Osteoblast (primary cell): ENCODE measurements around the gene GABRG3. TPM values are rescaled to one million over a fixed set of nuclear protein-coding genes. Genes with fewer than 3 reads are reported as not detected.

ENCODE experiments used
- DNase-seq: peaks from one replicate; pipeline ENCODE4 v3.0.0; 2011; ENCODE audit warnings: low spot score, mixed read lengths; ENCODE audit not compliant: insufficient read length; ENCODE audit errors: missing footprints
- H2AFZ ChIP-seq: 2 replicates; pipeline ENCODE4 v1.6.0; 2011; ENCODE audit warnings: mild to moderate bottlenecking, low read length
- H3K27ac ChIP-seq: 2 replicates; pipeline ENCODE4 v1.5.1; 2011; ENCODE audit warnings: mild to moderate bottlenecking, low read depth, low read length, moderate library complexity
- H3K27me3 ChIP-seq: 2 replicates; pipeline ENCODE4 v1.6.0; 2012; ENCODE audit warnings: mild to moderate bottlenecking, control low read depth, inconsistent platforms, low read length, moderate library complexity; ENCODE audit not compliant: insufficient read depth
- H3K36me3 ChIP-seq: 2 replicates; pipeline ENCODE4 v1.5.1; 2011; ENCODE audit warnings: mild to moderate bottlenecking, low read length, control low read depth, moderate library complexity; ENCODE audit not compliant: insufficient read depth
- H3K4me1 ChIP-seq: 2 replicates; pipeline ENCODE4 v1.5.1; 2011; ENCODE audit warnings: mild to moderate bottlenecking, low read length, control low read depth, moderate library complexity; ENCODE audit not compliant: insufficient read depth
- H3K4me2 ChIP-seq: 2 replicates; pipeline ENCODE4 v1.6.0; 2011; ENCODE audit warnings: mild to moderate bottlenecking, low read length; ENCODE audit not compliant: insufficient read depth
- H3K4me3 ChIP-seq: fragments of 200-600 bp; sonication (generic); 3 replicates; pipeline ENCODE4 v1.5.1; 2012; ENCODE audit warnings: mild to moderate bottlenecking, low read length, inconsistent platforms; ENCODE audit not compliant: insufficient read depth
- H3K79me2 ChIP-seq: 2 replicates; pipeline ENCODE4 v1.6.0; 2012; ENCODE audit warnings: mild to moderate bottlenecking, low read length, control low read depth, inconsistent platforms; ENCODE audit not compliant: insufficient read depth
- H3K9me3 ChIP-seq: 2 replicates; pipeline ENCODE4 v1.5.1; 2011; ENCODE audit warnings: low read depth, low read length, control low read depth
- H4K20me1 ChIP-seq: 2 replicates; pipeline ENCODE4 v1.6.0; 2012; ENCODE audit warnings: mild to moderate bottlenecking, low read length, control low read depth; ENCODE audit not compliant: insufficient read depth
- CTCF ChIP-seq: IDR thresholded peaks from 2 replicates; pipeline ENCODE4 v1.5.1; 2011; ENCODE audit warnings: mild to moderate bottlenecking, low read depth, low read length, moderate library complexity; ENCODE audit errors: extremely low read depth
- total RNA-seq: library from RNA; depleted of rRNA; stranded (reverse); fragments of >200 nt; gene quantifications from 2 replicates; pipeline ENCODE4 v1.2.3, GENCODE V29; 2012

The GABRG3 gene
- total RNA-seq, 1 donor = not detected

- Histone ChIP-seq H3K9me3 (peaks cover 5% of the 10 kb centered on the region), H3K4me3 (no peak overlapping the region), H3K36me3 (no peaks in the 10 kb centered on the region), H3K4me1 (no peaks in the 10 kb centered on the region), H3K27me3 (no peaks in the 10 kb centered on the region), H3K4me2 (no peak overlapping the region), H3K27ac (no peak overlapping the region), H3K79me2 (no peaks in the 10 kb centered on the region), H2AFZ (no peak overlapping the region), H4K20me1 (no peaks in the 10 kb centered on the region)
- TF ChIP-seq CTCF = no peak
- DNase-seq = no peak
Observed at GRCh38 chr15:27086805-27087204, 115.8 kb downstream of the GABRG3 start.

- H2AFZ ChIP-seq = no peak overlapping the region
- H3K9me3 ChIP-seq = peaks cover 5% of the 10 kb centered on the region
- no peak overlapping the region for H3K4me2 ChIP-seq
- TF ChIP-seq CTCF = no peak
- no peak overlapping the region for H3K27ac ChIP-seq
- H3K4me1 ChIP-seq = no peaks in the 10 kb centered on the region
- no peak for DNase-seq
- H3K36me3 ChIP-seq = no peaks in the 10 kb centered on the region
- H3K4me3 ChIP-seq = no peak overlapping the region
- H3K27me3 ChIP-seq = no peaks in the 10 kb centered on the region
- no peaks in the 10 kb centered on the region for H3K79me2 ChIP-seq
- H4K20me1 ChIP-seq = no peaks in the 10 kb centered on the region
Observed at GRCh38 chr15:27087651-27088583, 116.9 kb downstream of the GABRG3 start.

DNA sequence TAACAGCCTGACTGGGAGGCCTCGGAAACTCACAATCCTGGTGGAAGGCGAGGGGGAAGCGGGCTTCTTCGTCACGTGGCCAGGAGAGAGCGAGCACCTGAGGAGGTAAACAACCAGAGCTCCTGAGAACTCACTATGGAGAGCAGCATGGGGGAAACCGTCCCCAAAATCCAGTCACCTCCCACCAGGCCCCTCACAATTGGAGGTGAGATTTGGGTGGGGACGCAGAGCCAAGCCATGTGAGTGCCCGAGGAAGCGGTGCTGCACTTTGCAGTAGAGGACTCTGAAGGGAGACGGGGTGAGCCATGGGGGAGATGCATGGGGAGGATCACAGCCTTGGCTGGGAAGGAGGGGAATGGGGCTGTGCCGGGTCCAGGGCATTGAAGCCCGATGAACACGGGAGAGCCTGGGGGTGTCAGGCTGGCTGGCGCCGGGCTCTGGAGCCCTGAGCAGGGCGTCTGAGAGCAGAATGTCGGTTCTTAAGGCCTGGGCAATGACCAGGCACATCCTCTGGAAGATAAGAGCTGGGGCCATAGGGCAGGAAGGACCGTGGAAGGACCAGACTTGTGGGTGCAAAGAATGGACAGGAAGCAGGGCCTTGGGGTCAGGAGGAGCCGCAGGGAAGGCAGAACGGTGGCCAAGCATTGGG is 117.7 kb downstream of the GABRG3 start:
- Histone ChIP-seq H3K36me3 (no peaks in the 10 kb centered on the region), H2AFZ (no peak overlapping the region), H4K20me1 (no peaks in the 10 kb centered on the region), H3K27ac (no peak overlapping the region), H3K4me1 (no peaks in the 10 kb centered on the region), H3K9me3 (peaks cover 5% of the 10 kb centered on the region), H3K27me3 (no peaks in the 10 kb centered on the region), H3K4me3 (no peak overlapping the region), H3K79me2 (no peaks in the 10 kb centered on the region), H3K4me2 (no peak overlapping the region)
- TF ChIP-seq CTCF = no peak
- no peak for DNase-seq

GRCh38 chr15:27089233-27089586 is 118.2 kb downstream of the GABRG3 start:
- H3K4me1 ChIP-seq = no peaks in the 10 kb centered on the region

More at GRCh38 chr15:27089233-27089586, 118.2 kb downstream of the GABRG3 start:
- H2AFZ ChIP-seq = no peak overlapping the region
- DNase-seq = no peak
- no peaks in the 10 kb centered on the region for H4K20me1 ChIP-seq
- no peak overlapping the region for H3K4me3 ChIP-seq
- peaks cover 5% of the 10 kb centered on the region for H3K9me3 ChIP-seq
- no peak overlapping the region for H3K27ac ChIP-seq
- no peaks in the 10 kb centered on the region for H3K27me3 ChIP-seq
- TF ChIP-seq CTCF = no peak
- H3K4me2 ChIP-seq = no peak overlapping the region
- H3K36me3 ChIP-seq = no peaks in the 10 kb centered on the region
- no peaks in the 10 kb centered on the region for H3K79me2 ChIP-seq
